PC-3 (cell line): ENCODE results near the gene VGF. TPM values are rescaled to one million over a fixed set of nuclear protein-coding genes. Genes with fewer than 3 reads are reported as not detected.

Experiments
- ATAC-seq: fragments of 200-7000 bp; cut with Tn5 transposase; 2 replicates; pipeline ENCODE4 v1.9.1; 2020; ENCODE audit warnings: mild to moderate bottlenecking, moderate library complexity
- BruUV-seq: library from RNA; stranded (reverse); fragments of 400-500 nt; replicated peaks from 2 replicates; lab custom pipeline; 2021; lab: Mats Ljungman, UMichigan
- CTCF ChIA-PET: fragments of 300-600 bp; sonication (Branson Sonifier 250); formaldehyde crosslinking; loops from one replicate; lab custom pipeline; 2022; ENCODE audit warnings: antibody characterized with exemption; lab: Charles Lee
- POLR2A ChIA-PET: fragments of 300-600 bp; sonication (Branson Sonifier 250); formaldehyde crosslinking; loops from one replicate; lab custom pipeline; 2022; ENCODE audit warnings: antibody characterized with exemption; ENCODE audit not compliant: unreplicated experiment; lab: Charles Lee
- DNase-seq: peaks from one replicate; pipeline ENCODE4 v3.0.0-alpha.2; 2015
- H2AFZ ChIP-seq: fragments of 300-600 bp; sonication (generic); 2 replicates; pipeline ENCODE4 v1.6.0; 2016; ENCODE audit warnings: antibody characterized with exemption, low read length
- H3F3A ChIP-seq: fragments of 300-600 bp; sonication (generic); one replicate; pipeline ENCODE4 v1.6.0; 2017; ENCODE audit warnings: antibody characterized with exemption, low read length, control low read depth, mild to moderate bottlenecking; ENCODE audit not compliant: unreplicated experiment
- H3K27ac ChIP-seq: fragments of 300-600 bp; sonication (generic); 2 replicates; pipeline ENCODE4 v1.5.1; 2016; ENCODE audit warnings: mild to moderate bottlenecking, low read length
- H3K27me3 ChIP-seq: fragments of 300-600 bp; sonication (generic); 2 replicates; pipeline ENCODE4 v1.6.1; 2016; ENCODE audit warnings: low read length, mixed read lengths
- H3K36me3 ChIP-seq: fragments of 300-600 bp; sonication (generic); 2 replicates; pipeline ENCODE4 v1.6.1; 2016; ENCODE audit warnings: low read depth, mixed run types, low read length, mixed read lengths
- H3K4me1 ChIP-seq: fragments of 300-600 bp; sonication (generic); 2 replicates; pipeline ENCODE4 v1.5.1; 2016; ENCODE audit warnings: low read length; ENCODE audit not compliant: insufficient read depth
- H3K4me2 ChIP-seq: fragments of 300-600 bp; sonication (generic); 2 replicates; pipeline ENCODE4 v1.6.0; 2016; ENCODE audit warnings: low read length
- H3K4me3 ChIP-seq: fragments of 300-600 bp; sonication (generic); 2 replicates; pipeline ENCODE4 v1.5.1; 2016; ENCODE audit warnings: mild to moderate bottlenecking, low read length, mixed read lengths
- H3K79me2 ChIP-seq: fragments of 300-600 bp; sonication (generic); 2 replicates; pipeline ENCODE4 v1.6.1; 2017; ENCODE audit warnings: low read length, mixed read lengths
- H3K9ac ChIP-seq: fragments of 300-600 bp; sonication (generic); 2 replicates; pipeline ENCODE4 v1.6.0; 2016; ENCODE audit warnings: mild to moderate bottlenecking, low read length
- H3K9me2 ChIP-seq: fragments of 300-600 bp; sonication (generic); replicated peaks from 2 replicates; pipeline ENCODE4 v1.6.1; 2016; ENCODE audit warnings: mixed run types, low read length, mixed read lengths
- H3K9me3 ChIP-seq: fragments of 300-600 bp; sonication (generic); 2 replicates; pipeline ENCODE4 v1.6.1; 2016; ENCODE audit warnings: low read length, mixed read lengths
- H4K20me1 ChIP-seq: fragments of 300-600 bp; sonication (generic); 2 replicates; pipeline ENCODE4 v1.6.1; 2016; ENCODE audit warnings: low read length, mixed read lengths
- CTCF ChIP-seq: fragments of 300-600 bp; sonication (generic); conservative IDR thresholded peaks from 2 replicates; pipeline ENCODE4 v1.5.1; 2017; ENCODE audit warnings: antibody characterized with exemption, low read depth, mild to moderate bottlenecking, low read length
- EZH2 ChIP-seq: fragments of 300-600 bp; sonication (generic); IDR thresholded peaks from one replicate; pipeline ENCODE4 v1.6.1; 2017; ENCODE audit warnings: antibody characterized with exemption, mild to moderate bottlenecking, low read length; ENCODE audit not compliant: unreplicated experiment
- EZH2phosphoT487 ChIP-seq: fragments of 300-600 bp; sonication (generic); IDR thresholded peaks from 2 replicates; pipeline ENCODE4 v1.6.1; 2018; ENCODE audit warnings: mild to moderate bottlenecking, antibody characterized with exemption, low read length, borderline replicate concordance
- intact Hi-C: fragments of 100-400 bp; cut with micrococcal nuclease; formaldehyde crosslinking; loops from 2 replicates; pipeline ENCODE4 v1.9.0; 2023
- total RNA-seq: library from RNA; depleted of rRNA; stranded (reverse); fragments of >200 nt; gene quantifications from 2 replicates; pipeline ENCODE4 v1.2.3, GENCODE V29; 2014

The VGF gene
- total RNA-seq, 1 experiment from 2014 or later = 1.6 TPM

DNA sequence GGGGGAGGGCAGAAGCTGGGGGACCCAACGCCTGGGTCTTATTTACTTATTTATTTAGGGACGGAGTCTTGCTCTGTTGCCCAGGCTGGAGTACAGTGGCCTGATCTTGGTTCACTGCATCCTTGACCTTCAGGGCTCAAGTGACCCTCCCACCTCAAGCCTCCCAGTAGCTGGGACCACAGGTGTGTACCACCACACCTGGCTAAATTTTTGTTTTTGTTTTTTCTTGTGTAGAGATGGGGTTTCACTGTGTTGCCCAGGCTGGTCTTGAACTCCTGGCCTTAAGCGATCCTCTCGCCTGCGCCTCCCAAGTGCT is 37.2 kb upstream of the VGF start:
- Histone ChIP-seq H3F3A (no peaks in the 10 kb centered on the region), H3K79me2 (no peaks in the 10 kb centered on the region), H3K36me3 (no peaks in the 10 kb centered on the region), H3K27me3 (no peaks in the 10 kb centered on the region), H3K9ac (no peak overlapping the region), H3K27ac (no peak overlapping the region), H4K20me1 (no peaks in the 10 kb centered on the region), H3K4me2 (no peak overlapping the region), H2AFZ (no peak overlapping the region), H3K4me3 (no peak overlapping the region), H3K9me3 (no peaks in the 10 kb centered on the region), H3K9me2 (no peaks in the 10 kb centered on the region), H3K4me1 (no peaks in the 10 kb centered on the region)
- no peak for DNase-seq
- intact Hi-C loops = no loop called here
- no peak for ATAC-seq
- POLR2A ChIA-PET = no interaction called here
- no TSS peak for BruUV-seq
- CTCF ChIA-PET = no interaction called here
- TF ChIP-seq EZH2 (no peak), EZH2phosphoT487 (no peak), CTCF (no peak)

DNA sequence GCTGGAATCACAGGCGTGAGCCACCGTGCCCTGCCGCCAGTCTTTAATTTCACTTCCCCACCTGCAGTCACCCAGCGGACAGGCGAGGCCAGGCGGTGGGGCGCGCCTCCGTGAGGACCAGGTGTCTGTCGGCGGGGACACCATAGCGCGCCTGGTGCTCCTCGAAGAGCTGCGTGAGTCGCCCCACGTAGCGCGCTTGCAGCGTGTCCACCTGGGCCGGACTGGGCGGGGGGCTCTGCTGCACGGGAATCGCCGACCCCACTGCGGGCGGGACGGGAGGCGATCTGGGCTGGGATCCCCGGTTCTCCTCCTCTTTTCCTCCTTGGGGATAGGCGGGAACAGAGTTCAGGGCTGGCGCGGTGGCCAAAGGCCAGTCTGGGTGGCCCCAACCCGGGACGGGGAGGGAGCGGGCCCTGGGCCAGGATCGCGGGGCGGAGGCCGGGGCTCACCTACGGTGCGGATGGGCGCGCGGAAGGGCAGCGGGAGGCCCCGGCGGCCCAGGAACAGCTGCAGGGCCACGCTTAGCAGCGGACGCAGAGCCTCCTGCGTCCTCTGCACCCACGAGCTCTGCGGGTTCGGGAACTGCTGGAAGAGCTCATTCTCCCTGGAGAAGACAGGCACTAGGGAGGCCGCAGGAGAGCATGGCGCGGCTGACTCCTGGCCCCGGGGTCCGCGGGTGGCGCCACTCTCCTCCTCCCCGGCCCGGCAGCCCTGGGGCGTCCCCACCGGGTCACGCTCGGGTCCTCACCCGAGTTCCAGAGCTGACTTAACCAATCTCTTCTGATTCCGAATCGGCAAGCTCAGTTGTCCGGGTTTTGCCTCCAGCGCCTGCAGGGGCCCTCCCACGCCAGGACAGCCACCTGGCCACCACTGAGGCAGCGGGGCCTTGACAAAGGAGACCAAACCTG is 36.6 kb upstream of the VGF start:
- Histone ChIP-seq H3K36me3 (no peaks in the 10 kb centered on the region), H3K9me2 (no peaks in the 10 kb centered on the region), H3K9me3 (no peaks in the 10 kb centered on the region), H2AFZ (no peak overlapping the region), H3K27me3 (no peaks in the 10 kb centered on the region), H3K4me3 (no peak overlapping the region), H3K4me1 (no peaks in the 10 kb centered on the region), H3F3A (no peaks in the 10 kb centered on the region), H3K4me2 (no peak overlapping the region), H4K20me1 (no peaks in the 10 kb centered on the region), H3K27ac (no peak overlapping the region), H3K9ac (no peak overlapping the region), H3K79me2 (no peaks in the 10 kb centered on the region)
- ChIA-PET CTCF (no interaction called here), POLR2A (no interaction called here)
- DNase-seq (no peak), ATAC-seq (no peak)
- TF ChIP-seq EZH2 (no peak), CTCF (no peak), EZH2phosphoT487 (no peak)
- BruUV-seq = no TSS peak
- intact Hi-C loops = no loop called here

- Histone ChIP-seq H3K9ac (no peak within 1 kb of the TSS), H4K20me1 (no peaks in the 10 kb centered on the region), H3K27me3 (no peaks in the 10 kb centered on the region), H3K9me2 (no peaks in the 10 kb centered on the region), H3K79me2 (no peaks in the 10 kb centered on the region), H3K27ac (no peak within 1 kb of the TSS), H3F3A (no peaks in the 10 kb centered on the region), H2AFZ (no peak within 1 kb of the TSS), H3K36me3 (no peaks in the 10 kb centered on the region), H3K4me1 (no peaks in the 10 kb centered on the region), H3K4me2 (no peak within 1 kb of the TSS), H3K9me3 (no peaks in the 10 kb centered on the region), H3K4me3 (no peak within 1 kb of the TSS)
- TF ChIP-seq CTCF = no peak
- no peak for TF ChIP-seq EZH2phosphoT487
- TF ChIP-seq EZH2 = no peak
- BruUV-seq = no TSS peak
- CTCF ChIA-PET = no interaction called here
- ATAC-seq (peak; percentile 35; the same call in 1 of the 2 replicates), DNase-seq (no peak)
- intact Hi-C loops = no loop called here
- POLR2A ChIA-PET = no interaction called here
These were observed 35.7 kb upstream of the VGF start, which contains the start of gene MOGAT3 for GRCh38 chr7:101200862-101201599. TSS of gene MOGAT3 (minus strand) at chr7:101201036. CDS start at chr7:101200854, 182 bp downstream.
